GM19239 (cell line): Measurements from ENCODE around the gene DNER.

Source experiments
- DNase-seq: peaks from one replicate; pipeline ENCODE4 v3.0.0; 2011; ENCODE audit warnings: low spot score; ENCODE audit not compliant: insufficient read length
- FAIRE-seq: peaks from 2 replicates; lab custom pipeline; 2011; peaks lifted over from hg19 to GRCh38; lab: Jason Lieb, UNC

Gene DNER

GRCh38 chr2:229578052-229578846 lies 136.1 kb downstream of the DNER start:
- DNase-seq (no peak), FAIRE-seq (no peak)

- DNase-seq = no peak
- FAIRE-seq = no peak
These were observed 138.6 kb downstream of the DNER start for GRCh38 chr2:229575569-229576315.

- DNase-seq (no peak), FAIRE-seq (no peak)
These were observed 141.7 kb downstream of the DNER start for GRCh38 chr2:229572507-229573271.

GRCh38 chr2:229571243-229571642 lies 143.1 kb downstream of the DNER start:
- no peak for FAIRE-seq
- DNase-seq = no peak

- FAIRE-seq = no peak
- no peak for DNase-seq
These were observed 148.0 kb downstream of the DNER start for GRCh38 chr2:229566370-229566769.

- no peak for FAIRE-seq
- DNase-seq = no peak
These were observed 150.0 kb downstream of the DNER start for GRCh38 chr2:229564300-229564907.

GRCh38 chr2:229563388-229563787 lies 151.0 kb downstream of the DNER start:
- no peak for DNase-seq
- no peak for FAIRE-seq

- FAIRE-seq (no peak), DNase-seq (no peak)
These were observed 151.8 kb downstream of the DNER start for GRCh38 chr2:229562472-229563127.

- DNase-seq (no peak), FAIRE-seq (no peak)
These were observed 154.4 kb downstream of the DNER start for GRCh38 chr2:229559986-229560385.

- DNase-seq (no peak), FAIRE-seq (no peak)
These were observed 161.3 kb downstream of the DNER start for GRCh38 chr2:229553091-229553490.

- FAIRE-seq (no peak), DNase-seq (no peak)
These were observed 171.0 kb downstream of the DNER start for GRCh38 chr2:229543176-229543873.

- no peak for FAIRE-seq
- no peak for DNase-seq
These were observed 174.7 kb downstream of the DNER start for GRCh38 chr2:229539628-229540027.

- DNase-seq (no peak), FAIRE-seq (no peak)
These were observed 182.8 kb downstream of the DNER start for GRCh38 chr2:229531594-229531993.

GRCh38 chr2:229530434-229530833 lies 183.9 kb downstream of the DNER start:
- DNase-seq (no peak), FAIRE-seq (no peak)

- no peak for FAIRE-seq
- no peak for DNase-seq
These were observed 185.5 kb downstream of the DNER start for GRCh38 chr2:229528846-229529245.

GRCh38 chr2:229526951-229527350 lies 187.4 kb downstream of the DNER start:
- no peak for FAIRE-seq
- DNase-seq = no peak

- no peak for FAIRE-seq
- DNase-seq = no peak
These were observed 189.6 kb downstream of the DNER start for GRCh38 chr2:229524799-229525198.

- DNase-seq (no peak), FAIRE-seq (no peak)
These were observed 190.7 kb downstream of the DNER start for GRCh38 chr2:229523663-229524062.

GRCh38 chr2:229521576-229521975 lies 192.8 kb downstream of the DNER start:
- DNase-seq = no peak
- no peak for FAIRE-seq
